GM23338 (cell line): ENCODE results near the gene AKT1S1. TPM values are rescaled to one million over a fixed set of nuclear protein-coding genes. Genes with fewer than 3 reads are reported as not detected.

Experiments
- ATAC-seq: fragments of 200-7000 bp; cut with Tn5 transposase; 3 replicates; pipeline ENCODE4 v1.9.1; 2020
- DNase-seq: peaks from one replicate; pipeline ENCODE4 v3.0.0-alpha.2; 2015; ENCODE audit warnings: low spot score
- H2AFZ ChIP-seq: fragments of 200-600 bp; sonication (generic); 2 replicates; pipeline ENCODE4 v1.8.0; 2016; ENCODE audit warnings: antibody characterized with exemption, mild to moderate bottlenecking, moderate library complexity
- H3F3A ChIP-seq: fragments of 200-600 bp; sonication (generic); replicated peaks from 2 replicates; pipeline ENCODE4 v1.8.0; 2017; ENCODE audit warnings: antibody characterized with exemption, mixed run types, low read depth
- H3K27ac ChIP-seq: fragments of 200-600 bp; sonication (generic); 2 replicates; pipeline ENCODE4 v1.6.1; 2016; ENCODE audit warnings: low read depth
- H3K27me3 ChIP-seq: fragments of 200-600 bp; sonication (generic); 2 replicates; pipeline ENCODE4 v1.8.0; 2016; ENCODE audit warnings: mild to moderate bottlenecking, mixed run types, moderate library complexity; ENCODE audit not compliant: insufficient read depth
- H3K36me3 ChIP-seq: fragments of 200-600 bp; sonication (generic); 2 replicates; pipeline ENCODE4 v1.8.0; 2016; ENCODE audit warnings: mild to moderate bottlenecking; ENCODE audit not compliant: insufficient read depth
- H3K4me1 ChIP-seq: fragments of 200-600 bp; sonication (generic); 2 replicates; pipeline ENCODE4 v1.8.0; 2016; ENCODE audit warnings: mild to moderate bottlenecking, moderate library complexity; ENCODE audit not compliant: insufficient read depth
- H3K4me2 ChIP-seq: fragments of 200-600 bp; sonication (generic); 2 replicates; pipeline ENCODE4 v1.7.1; 2017; ENCODE audit warnings: mixed run types
- H3K4me3 ChIP-seq: fragments of 200-600 bp; sonication (generic); 2 replicates; pipeline ENCODE4 v1.6.1; 2016; ENCODE audit warnings: mixed run types
- H3K79me2 ChIP-seq: fragments of 200-600 bp; sonication (generic); replicated peaks from 2 replicates; pipeline ENCODE4 v1.8.0; 2017; ENCODE audit warnings: mild to moderate bottlenecking; ENCODE audit not compliant: insufficient read depth
- H3K9me2 ChIP-seq: fragments of 200-600 bp; sonication (generic); 2 replicates; pipeline ENCODE4 v1.8.0; 2017; ENCODE audit not compliant: insufficient read depth
- H4K20me1 ChIP-seq: fragments of 200-600 bp; sonication (generic); replicated peaks from 2 replicates; pipeline ENCODE4 v1.8.0; 2017; ENCODE audit warnings: mild to moderate bottlenecking; ENCODE audit not compliant: insufficient read depth
- H3K27ac Mint-ChIP-seq: 2 replicates; pipeline ENCODE4 v1.8.0; 2020; ENCODE audit warnings: inconsistent platforms, mild to moderate bottlenecking, moderate library complexity, mixed read lengths
- H3K27me3 Mint-ChIP-seq: 3 replicates; pipeline ENCODE4 v1.8.0; 2022; ENCODE audit warnings: low read depth, mild to moderate bottlenecking, moderate library complexity, mixed read lengths, inconsistent platforms; ENCODE audit not compliant: insufficient read depth, poor library complexity
- H3K36me3 Mint-ChIP-seq: 3 replicates; pipeline ENCODE4 v1.8.0; 2021; ENCODE audit warnings: low read depth, mild to moderate bottlenecking, inconsistent platforms, moderate library complexity, mixed read lengths
- H3K4me1 Mint-ChIP-seq: 3 replicates; pipeline ENCODE4 v1.8.0; 2020; ENCODE audit warnings: mild to moderate bottlenecking, inconsistent platforms, mixed read lengths
- H3K4me3 Mint-ChIP-seq: 3 replicates; pipeline ENCODE4 v1.8.0; 2021; ENCODE audit warnings: moderate library complexity, mild to moderate bottlenecking, inconsistent platforms, mixed read lengths
- H3K9me3 Mint-ChIP-seq: 3 replicates; pipeline ENCODE4 v1.8.0; 2020; ENCODE audit warnings: moderate library complexity, mild to moderate bottlenecking, inconsistent platforms, mixed read lengths
- CTCF ChIP-seq, 2 experiments: fragments of 200-600 bp in 1 of 2; sonication (generic) in 1 of 2; conservative IDR thresholded peaks; 2 replicates each; pipeline versions ENCODE4 v1.5.1 to v1.6.1; 2016 to 2017; ENCODE audit warnings: antibody characterized with exemption in 2 of 2, low read depth in 2 of 2, mild to moderate bottlenecking in 2 of 2, moderate library complexity in 1 of 2
- ETS1 ChIP-seq: IDR thresholded peaks from 2 replicates; pipeline ENCODE4 v1.6.1; 2016; ENCODE audit warnings: antibody characterized with exemption
- JUNB ChIP-seq: IDR thresholded peaks from one replicate; pipeline ENCODE4 v1.6.1; 2016; ENCODE audit warnings: antibody characterized with exemption; ENCODE audit not compliant: unreplicated experiment
- NANOG ChIP-seq: IDR thresholded peaks from 2 replicates; pipeline ENCODE4 v1.6.1; 2016; ENCODE audit warnings: antibody characterized with exemption, borderline replicate concordance
- POLR2AphosphoS5 ChIP-seq: IDR thresholded peaks from 2 replicates; pipeline ENCODE4 v1.6.1; 2016; ENCODE audit warnings: antibody characterized with exemption, low read depth
- ZNF331 ChIP-seq: fragments of 250-450 bp; sonication (Bioruptor Pico); IDR thresholded peaks from 2 replicates; pipeline ENCODE4 v1.5.0; 2020; ENCODE audit warnings: low read depth, mild to moderate bottlenecking, moderate library complexity
- polyA plus RNA-seq: library from polyadenylated mRNA; unstranded; fragments of >200 nt; fragmentation: Nextera tagmentation; extraction: Ambion mirVana; gene quantifications from 2 replicates; pipeline ENCODE4 v1.2.1, GENCODE V29; 2016
- total RNA-seq: library from RNA; depleted of rRNA; stranded (reverse); fragments of >200 nt; shearing (Covaris generic); gene quantifications from 2 replicates; pipeline ENCODE4 v1.2.3, GENCODE V29; 2014

AKT1S1 gene
- total and polyA plus RNA-seq, 2 experiments from 2014 or later = 21.5 to 28.6 TPM

DNA sequence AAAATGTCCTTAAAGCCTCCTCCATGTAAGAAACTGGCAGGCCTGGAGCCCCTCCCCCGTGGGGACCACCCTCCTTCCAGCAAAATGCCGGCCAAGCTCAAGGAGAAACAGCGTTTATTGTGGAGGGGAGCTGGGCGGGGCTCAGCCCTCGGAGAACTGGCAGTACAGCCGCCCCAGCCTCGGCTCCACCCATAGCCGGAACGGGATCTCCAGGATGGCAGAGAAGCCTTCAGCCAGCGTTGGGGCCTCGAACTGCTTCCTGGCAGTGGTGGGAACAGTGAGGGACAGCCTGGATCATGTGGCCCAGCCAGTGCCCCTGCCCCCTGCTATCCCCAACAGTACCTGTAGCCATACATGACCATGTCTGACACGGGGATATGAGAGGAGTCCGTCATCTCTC lies 16.0 kb downstream of the AKT1S1 start:
- Mint-ChIP-seq H3K9me3 (peaks cover 6% of the 10 kb centered on the region; the same call in 2 of the 3 replicates), H3K36me3 (peaks cover 78% of the 10 kb centered on the region), H3K4me3 (no peak overlapping the region), H3K27ac (no peak overlapping the region; the same call in 1 of the 2 replicates), H3K27me3 (peaks cover 44% of the 10 kb centered on the region), H3K4me1 (peaks cover 29% of the 10 kb centered on the region)
- Histone ChIP-seq H3F3A (peaks cover 69% of the 10 kb centered on the region), H3K27me3 (no peaks in the 10 kb centered on the region), H3K36me3 (peaks cover 15% of the 10 kb centered on the region), H3K4me3 (no peak overlapping the region), H4K20me1 (peaks cover 22% of the 10 kb centered on the region), H3K27ac (peak overlapping the region; percentile 83), H3K79me2 (peaks cover 18% of the 10 kb centered on the region), H3K4me1 (peaks cover 9% of the 10 kb centered on the region), H2AFZ (no peak overlapping the region), H3K9me2 (no peaks in the 10 kb centered on the region), H3K4me2 (no peak overlapping the region)
- TF ChIP-seq POLR2AphosphoS5 (peak; percentile 37), JUNB (no peak)
- ATAC-seq (peak; percentile 8), DNase-seq (peak; percentile 64)

DNA sequence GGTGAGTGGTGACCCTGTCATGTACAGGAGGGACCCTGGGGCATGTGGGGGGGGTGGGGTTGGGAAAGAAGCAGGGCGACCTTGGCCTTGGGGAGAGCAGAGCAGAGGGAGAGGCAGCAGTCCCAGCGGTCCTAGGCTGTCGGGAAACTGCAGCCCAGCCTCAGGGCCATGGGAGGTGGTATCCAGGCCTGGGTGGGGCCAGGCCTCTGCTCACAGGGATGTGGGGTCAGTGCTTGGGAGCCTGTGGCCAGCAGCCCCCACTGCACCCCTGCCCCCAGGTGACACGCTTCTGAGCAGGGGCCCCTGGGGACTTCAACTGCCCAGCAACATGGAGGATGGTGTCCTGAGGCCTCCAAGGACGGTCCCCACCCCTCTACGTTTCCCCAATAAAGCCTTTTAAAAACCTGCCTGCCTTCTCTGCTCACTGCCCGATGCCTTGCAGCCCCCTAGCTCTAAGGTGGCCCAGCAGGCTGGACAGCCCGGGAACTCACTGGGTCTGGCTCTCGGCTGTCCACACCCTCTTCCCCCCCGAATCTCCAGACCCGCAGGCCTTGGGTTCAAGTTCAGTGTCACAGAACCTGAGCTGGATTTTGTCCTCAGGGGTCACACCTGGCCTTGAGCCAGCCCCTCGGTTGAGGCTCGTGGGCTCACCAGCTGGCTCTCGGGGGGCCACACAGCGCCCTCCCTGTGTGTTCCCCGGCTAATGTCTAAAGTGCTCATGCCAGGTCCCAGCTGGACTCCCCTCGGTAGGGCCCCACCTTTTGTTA lies 16.6 kb downstream of the AKT1S1 start:
- no peak for ATAC-seq
- no peak overlapping the region for H3K4me2 ChIP-seq
- Mint-ChIP-seq H3K4me1 (peaks cover 23% of the 10 kb centered on the region), H3K4me3 (no peak overlapping the region), H3K9me3 (peaks cover 6% of the 10 kb centered on the region; the same call in 2 of the 3 replicates), H3K27ac (no peak overlapping the region; the same call in 1 of the 2 replicates), H3K36me3 (peaks cover 78% of the 10 kb centered on the region), H3K27me3 (peaks cover 50% of the 10 kb centered on the region)
- H3K4me1 ChIP-seq = peaks cover 3% of the 10 kb centered on the region; the same call in 1 of the 2 replicates
- H3K36me3 ChIP-seq = peaks cover 15% of the 10 kb centered on the region
- H2AFZ ChIP-seq = no peak overlapping the region
- no peaks in the 10 kb centered on the region for H3K27me3 ChIP-seq
- peaks cover 21% of the 10 kb centered on the region for H4K20me1 ChIP-seq
- H3K27ac ChIP-seq = peak overlapping the region; percentile 83
- no peak for TF ChIP-seq JUNB
- peak; percentile 13 for TF ChIP-seq POLR2AphosphoS5
- peaks cover 66% of the 10 kb centered on the region for H3F3A ChIP-seq
- no peaks in the 10 kb centered on the region for H3K9me2 ChIP-seq
- peaks cover 12% of the 10 kb centered on the region for H3K79me2 ChIP-seq
- H3K4me3 ChIP-seq = no peak overlapping the region
- DNase-seq = no peak

DNA sequence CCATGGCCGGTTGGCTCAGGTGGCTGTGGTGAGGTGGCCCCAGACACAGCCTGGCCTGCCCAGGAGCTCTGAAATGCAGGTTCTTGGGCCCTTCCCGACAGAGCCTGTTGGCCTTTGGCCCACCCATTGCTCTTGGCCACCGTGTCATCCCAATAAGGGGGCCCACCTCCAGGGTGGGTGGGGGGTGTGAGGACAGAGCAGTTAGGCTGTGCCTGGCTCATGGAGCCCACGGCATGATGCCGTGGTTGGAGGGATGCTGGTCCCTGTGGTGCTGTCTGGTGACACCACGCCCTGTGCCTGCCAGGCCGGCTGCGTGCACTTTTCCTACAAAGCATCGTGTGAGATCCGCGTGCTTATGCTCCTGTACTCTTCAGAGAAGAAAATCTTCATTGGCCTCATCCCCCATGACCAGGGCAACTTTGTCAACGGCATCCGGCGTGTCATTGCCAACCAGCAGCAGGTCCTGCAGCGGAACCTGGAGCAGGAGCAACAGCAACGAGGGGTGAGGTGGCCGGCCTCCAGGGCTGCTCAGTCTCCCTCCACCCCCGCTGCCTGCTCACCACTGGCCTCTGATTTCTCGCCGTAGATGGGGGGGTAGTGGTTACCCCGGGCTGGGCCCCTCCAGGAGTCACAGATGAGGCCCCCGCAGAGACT lies 17.3 kb downstream of the AKT1S1 start:
- H3K36me3 ChIP-seq = peaks cover 14% of the 10 kb centered on the region
- H3K79me2 ChIP-seq = peaks cover 7% of the 10 kb centered on the region

More for the DNA sequence above, 17.3 kb downstream of the AKT1S1 start:
- TF ChIP-seq JUNB (no peak), POLR2AphosphoS5 (0 out of 2 replicates have a peak, but pooled peaks have one; percentile 51), ZNF331 (CRISPR knock-in tag) (no peak), ETS1 (no peak), NANOG (no peak), CTCF (conservative IDR thresholded peaks at IDR 0.05; ENCODE audit: low read depth in 2 of 2) (no peak)
- peaks cover under 1% of the 10 kb centered on the region; the same call in 1 of the 2 replicates for H3K4me1 ChIP-seq
- peaks cover 77% of the 10 kb centered on the region for H3K36me3 Mint-ChIP-seq
- H4K20me1 ChIP-seq = peaks cover 18% of the 10 kb centered on the region
- no peak overlapping the region for H3K27ac ChIP-seq
- no peaks in the 10 kb centered on the region for H3K27me3 ChIP-seq
- no peak overlapping the region for H3K27ac Mint-ChIP-seq
- no peak overlapping the region for H3K4me3 Mint-ChIP-seq
- H3F3A ChIP-seq = peaks cover 70% of the 10 kb centered on the region
- peaks cover 6% of the 10 kb centered on the region; the same call in 2 of the 3 replicates for H3K9me3 Mint-ChIP-seq
- no peak for ATAC-seq
- H3K4me3 ChIP-seq = no peak overlapping the region
- H3K9me2 ChIP-seq = no peaks in the 10 kb centered on the region
- no peak overlapping the region for H3K4me2 ChIP-seq
- no peak for DNase-seq
- H3K27me3 Mint-ChIP-seq = peaks cover 53% of the 10 kb centered on the region
- H3K4me1 Mint-ChIP-seq = peaks cover 16% of the 10 kb centered on the region
- H2AFZ ChIP-seq = no peak overlapping the region
